Sigmoid colon (tissue), 4 donors: ENCODE results near the gene EPHB1.

Experiments
- CTCF ChIP-seq, 4 experiments: fragments of 450-650 bp in 3 of 4; fragments of 200-600 bp in 1 of 4; IDR thresholded peaks; one replicate each; pipeline ENCODE4 v1.5.1; 2016 to 2019; ENCODE audit warnings: antibody characterized with exemption in 4 of 4, mild to moderate bottlenecking in 3 of 4, moderate library complexity in 2 of 4
- EP300 ChIP-seq, 4 donors: sonication (generic); formaldehyde crosslinking; IDR thresholded peaks; one replicate each; pipeline ENCODE4 v1.6.1; 2017; ENCODE audit warnings: antibody characterized with exemption in 4 of 4
- POLR2A ChIP-seq, 2 donors: fragments of 450-650 bp; IDR thresholded peaks; one replicate each; pipeline ENCODE4 v1.6.1; 2016; ENCODE audit warnings: antibody characterized with exemption in 2 of 2, mild to moderate bottlenecking in 2 of 2, moderate library complexity in 2 of 2
- POLR2AphosphoS5 ChIP-seq, 4 donors: sonication (generic); formaldehyde crosslinking; IDR thresholded peaks; one replicate each; pipeline ENCODE4 v1.6.1; 2017; ENCODE audit warnings: antibody characterized with exemption in 4 of 4

DNA sequence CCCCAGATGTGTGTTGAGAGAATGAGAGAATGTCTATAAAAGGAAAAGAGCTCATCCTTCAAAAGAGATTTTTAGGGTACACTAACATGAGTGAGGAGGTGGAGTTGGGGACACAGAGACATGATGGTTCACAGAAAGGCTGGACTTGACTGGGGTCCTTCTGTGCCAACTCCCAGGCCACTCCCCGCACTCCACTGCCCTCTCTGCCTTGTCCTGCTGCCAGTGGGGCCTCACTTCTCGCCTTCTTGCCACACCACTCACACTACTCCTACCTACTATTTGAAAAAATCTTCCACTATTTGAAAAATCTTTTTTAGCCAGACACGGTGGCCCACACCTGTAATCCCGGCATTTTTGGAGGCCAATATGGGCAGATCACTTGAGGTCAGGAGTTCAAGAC lies 298.1 kb downstream of the EPHB1 start:
- TF ChIP-seq CTCF (IDR thresholded peaks at IDR 0.05) (no peak), EP300 (IDR thresholded peaks at IDR 0.05) (no peak), POLR2AphosphoS5 (IDR thresholded peaks at IDR 0.05) (no peak), POLR2A (IDR thresholded peaks at IDR 0.05) (no peak)
